Psoas muscle (tissue), 8 donors: ENCODE data around the gene ANKH. TPM values are rescaled to one million over a fixed set of nuclear protein-coding genes. Genes with fewer than 3 reads are reported as not detected.

Experiments used
- ATAC-seq, 4 donors: fragments of 200-7000 bp; cut with Tn5 transposase; one replicate each; pipeline ENCODE4 v1.9.1; 2020; ENCODE audit warnings: moderate library complexity in 3 of 4, mild to moderate bottlenecking in 2 of 4
- DNase-seq, 2 donors: peaks; one replicate each; pipeline ENCODE4 v3.0.0-alpha.2; 2020
- H3K27ac ChIP-seq: fragments of 200-600 bp; one replicate; pipeline ENCODE4 v1.8.0; 2022
- H3K27me3 ChIP-seq, 3 donors: fragments of 200-600 bp in 1 of 3; one replicate each; pipeline versions ENCODE4 v1.6.1 to v1.8.0; 2013 to 2022; ENCODE audit warnings: low read length in 2 of 3, mild to moderate bottlenecking in 2 of 3, moderate library complexity in 1 of 3; ENCODE audit not compliant: insufficient read depth in 3 of 3
- H3K36me3 ChIP-seq, 2 donors: fragments of 200-600 bp in 1 of 2; one replicate each; pipeline versions ENCODE4 v1.6.1 to v1.8.0; 2013 to 2022; ENCODE audit warnings: low read depth in 1 of 2, mild to moderate bottlenecking in 1 of 2, moderate library complexity in 1 of 2; ENCODE audit not compliant: insufficient read depth in 1 of 2
- H3K4me1 ChIP-seq: fragments of 200-600 bp; one replicate; pipeline ENCODE4 v1.8.0; 2022
- H3K4me3 ChIP-seq: fragments of 200-600 bp; one replicate; pipeline ENCODE4 v1.8.0; 2022; ENCODE audit warnings: mild to moderate bottlenecking
- H3K9me3 ChIP-seq: fragments of 200-600 bp; one replicate; pipeline ENCODE4 v1.8.0; 2022
- CTCF ChIP-seq: fragments of 200-600 bp; IDR thresholded peaks from one replicate; pipeline ENCODE4 v1.8.0; 2022; ENCODE audit warnings: antibody characterized with exemption
- WGBS, 3 donors: extraction: QIAGEN DNeasy Blood & Tissue Kit; methylation state at CpG; one replicate each; pipeline versions ENCODE4 v1.1.6 to v1.1.7; 2013; 5-methylcytosine and 5-hydroxymethylcytosine counted together
- intact Hi-C, 2 donors: fragments of 100-400 bp; cut with DNase I; formaldehyde crosslinking; loops; one replicate each; pipeline versions ENCODE4 v1.11.0 to v1.14.2; 2022
- polyA plus RNA-seq, 3 donors: library from polyadenylated mRNA; stranded (reverse); fragments of 200-250 nt; gene quantifications; one replicate each; pipeline ENCODE4 v1.2.3, GENCODE V29; 2013
- total RNA-seq, 4 donors: library from RNA; stranded (reverse); fragmentation: NEBNext Ultra II Directional in 2 of 4; extraction: Animal tissue kit (Norgen Biotek cat#: 25700) in 2 of 4; gene quantifications; one replicate each; pipeline versions ENCODE4 v1.2.1 to v1.2.4, GENCODE V29; 2021 to 2023
- donor health status: healthy with polysubstance abuse.
- donor health status: DM: no; HTN: no; CAD: no; lungs with moderate emphysema.
- donor health status: Bipolar disorder and iron deficiency.
- donor health status: healthy.
- donor health status: DM: yes; HTN: yes; CAD: no.
- donor health status: DM: no; HTN: no; CAD: no.
- donor health status: DM: no; HTN: no; CAD: no.
- donor health status: DM: yes; HTN: yes; CAD: no.

The ANKH gene
- total and polyA plus RNA-seq, 7 donors = 24.0 to 92.8 (median 63.0) TPM

DNA sequence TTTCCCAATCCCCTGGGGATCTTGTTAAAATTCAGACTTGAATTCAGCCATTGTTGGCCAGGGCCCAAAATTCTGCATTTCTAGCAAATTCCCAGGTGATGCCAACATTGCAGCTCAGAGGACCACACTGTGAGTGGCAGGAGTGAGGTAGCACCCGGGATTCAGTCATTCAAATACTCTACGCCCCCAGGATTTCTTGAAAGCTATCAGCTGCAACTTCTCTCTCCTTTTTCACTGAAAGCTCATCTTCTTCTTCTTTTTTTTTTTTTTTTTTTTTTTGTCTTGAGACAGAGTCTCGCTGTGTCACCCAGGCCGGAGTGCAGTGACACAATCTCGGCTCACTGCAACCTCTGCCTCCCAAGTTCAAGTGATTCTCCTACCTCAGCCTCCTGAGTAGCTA lies 19.3 kb upstream of the ANKH start:
- no peak overlapping the region for H3K27ac ChIP-seq
- no peak overlapping the region for H3K4me3 ChIP-seq
- no peaks in the 10 kb centered on the region for H3K27me3 ChIP-seq
- no peak for DNase-seq
- no peak for TF ChIP-seq CTCF
- 92 to 96% (median 93%) methylated on average over 5 of the region's 5 CpGs for WGBS, 3 donors
- ATAC-seq = no peak
- no peaks in the 10 kb centered on the region for H3K4me1 ChIP-seq
- no peaks in the 10 kb centered on the region for H3K36me3 ChIP-seq
- intact Hi-C loops = no loop called here
- no peaks in the 10 kb centered on the region for H3K9me3 ChIP-seq

- no peaks in the 10 kb centered on the region for H3K27me3 ChIP-seq
- H3K27ac ChIP-seq = no peak overlapping the region
- peaks cover 3% of the 10 kb centered on the region for H3K4me1 ChIP-seq
- no peaks in the 10 kb centered on the region for H3K36me3 ChIP-seq
- DNase-seq (no peak), ATAC-seq (peak; percentile 47 to 60 (median 56))
- H3K4me3 ChIP-seq = no peak overlapping the region
- intact Hi-C loops = no loop called here
- TF ChIP-seq CTCF = no peak
- no peaks in the 10 kb centered on the region for H3K9me3 ChIP-seq
- WGBS, 3 donors = 29 to 47% (median 40%) methylated on average over 4 of the region's 4 CpGs
These were observed 12.6 kb upstream of the ANKH start for GRCh38 chr5:14884062-14884612.

- Histone ChIP-seq H3K4me1 (peaks cover 3% of the 10 kb centered on the region), H3K36me3 (no peaks in the 10 kb centered on the region), H3K27me3 (no peaks in the 10 kb centered on the region), H3K9me3 (no peaks in the 10 kb centered on the region), H3K4me3 (no peak overlapping the region), H3K27ac (no peak overlapping the region)
- DNase-seq (no peak), ATAC-seq (no peak)
- WGBS, 3 donors = 80 to 89% (median 87%) methylated on average over 10 of the region's 10 CpGs
- no peak for TF ChIP-seq CTCF
- intact Hi-C loops = no loop called here
These were observed 11.3 kb upstream of the ANKH start for GRCh38 chr5:14882658-14883580.

DNA sequence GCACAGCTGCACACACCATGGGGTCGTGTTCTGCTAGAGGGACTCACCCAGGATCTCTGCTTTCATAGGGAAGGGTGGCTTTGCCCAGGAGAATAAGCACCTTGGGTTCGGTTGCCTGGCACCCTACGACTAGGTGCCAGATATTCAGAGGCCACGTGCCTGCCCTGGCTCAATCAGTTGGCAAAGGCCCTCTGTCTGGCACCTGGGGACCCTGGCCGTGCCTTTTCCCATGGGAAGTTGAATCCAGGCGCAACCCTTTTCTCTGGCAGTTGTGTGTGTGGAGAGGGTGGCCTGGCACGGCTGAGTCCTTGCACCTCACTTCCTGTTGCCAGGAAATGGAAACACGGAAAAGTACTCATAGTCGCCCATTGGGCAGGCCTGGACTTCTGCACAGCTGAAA lies 10.2 kb upstream of the ANKH start:
- TF ChIP-seq CTCF = no peak
- DNase-seq = no peak
- WGBS, 3 donors = 61 to 75% (median 67%) methylated on average over 9 of the region's 9 CpGs

More for the DNA sequence above, 10.2 kb upstream of the ANKH start:
- H3K27ac ChIP-seq = no peak overlapping the region
- H3K9me3 ChIP-seq = no peaks in the 10 kb centered on the region
- H3K36me3 ChIP-seq = no peaks in the 10 kb centered on the region
- intact Hi-C loops = no loop called here
- H3K4me1 ChIP-seq = peaks cover 3% of the 10 kb centered on the region
- no peaks in the 10 kb centered on the region for H3K27me3 ChIP-seq
- H3K4me3 ChIP-seq = no peak overlapping the region
- no peak for ATAC-seq
